Measurements from ENCODE around the gene BCL7B.

- no peak for TF ChIP-seq CTCF (IDR thresholded peaks at IDR 0.05 in 2 of 3, conservative IDR thresholded peaks at IDR 0.05 in 1 of 3; ENCODE audit: control insufficient read depth in 2 of 3, extremely low read depth in 1 of 3, insufficient read depth in 1 of 3, low read depth in 3 of 3, low read length in 3 of 3)
- no peak for TF ChIP-seq GABPA (IDR thresholded peaks at IDR 0.05; ENCODE audit: low read depth)
- no peak for TF ChIP-seq YY1 (IDR thresholded peaks at IDR 0.05; ENCODE audit: low read depth, low read length)
- no peak for TF ChIP-seq CHD4 (IDR thresholded peaks at IDR 0.05)
- TF ChIP-seq ZBTB40 (IDR thresholded peaks at IDR 0.05; ENCODE audit: borderline replicate concordance): no peak
- TF ChIP-seq WRNIP1 (IDR thresholded peaks at IDR 0.05; ENCODE audit: borderline replicate concordance, low read depth, low read length): no peak
- TF ChIP-seq MXI1 (IDR thresholded peaks at IDR 0.05; ENCODE audit: low read depth, low read length): no peak
These were observed 52.6 kb downstream of the BCL7B start for GRCh38 chr7:73504920-73505319.
